ENCODE measurements around the gene USH1C. TPM values are rescaled to one million over a fixed set of nuclear protein-coding genes. Genes with fewer than 3 reads are reported as not detected.

Gene USH1C
- total RNA-seq, 1 donor from 2014 or later = not detected

DNA sequence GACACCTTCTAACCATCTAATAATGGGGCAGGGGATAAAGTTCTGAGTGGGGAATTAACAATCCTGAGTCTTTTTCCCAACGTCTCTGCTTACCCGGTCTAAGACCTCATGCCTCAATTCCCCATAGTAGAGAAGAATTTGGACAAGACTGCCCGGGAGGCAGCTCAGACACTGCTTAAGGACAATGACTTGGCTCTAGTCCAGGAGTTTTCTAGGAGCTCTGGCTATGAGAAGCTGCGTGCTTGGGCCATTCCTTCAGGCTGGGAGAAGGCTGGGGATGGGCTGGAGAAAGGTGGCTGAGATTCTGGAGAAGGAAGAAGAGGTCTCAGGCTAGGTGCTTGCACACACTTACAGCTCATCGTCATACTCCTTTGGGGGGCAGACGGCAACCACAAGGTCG lies 47.8 kb downstream of the USH1C start:
- intact Hi-C loops (cut with micrococcal nuclease) = no loop called here
- Mint-ChIP-seq H3K4me3 (ENCODE audit: low read depth) (no peak overlapping the region), H3K36me3 (ENCODE audit: low read depth) (no peaks in the 10 kb centered on the region), H3K27ac (no peak overlapping the region), H3K4me1 (ENCODE audit: low read depth) (no peaks in the 10 kb centered on the region), H3K27me3 (ENCODE audit: low read depth) (peaks cover 4% of the 10 kb centered on the region), H3K9me3 (no peaks in the 10 kb centered on the region)
- no peak for DNase-seq (ENCODE audit: low spot score)

DNA sequence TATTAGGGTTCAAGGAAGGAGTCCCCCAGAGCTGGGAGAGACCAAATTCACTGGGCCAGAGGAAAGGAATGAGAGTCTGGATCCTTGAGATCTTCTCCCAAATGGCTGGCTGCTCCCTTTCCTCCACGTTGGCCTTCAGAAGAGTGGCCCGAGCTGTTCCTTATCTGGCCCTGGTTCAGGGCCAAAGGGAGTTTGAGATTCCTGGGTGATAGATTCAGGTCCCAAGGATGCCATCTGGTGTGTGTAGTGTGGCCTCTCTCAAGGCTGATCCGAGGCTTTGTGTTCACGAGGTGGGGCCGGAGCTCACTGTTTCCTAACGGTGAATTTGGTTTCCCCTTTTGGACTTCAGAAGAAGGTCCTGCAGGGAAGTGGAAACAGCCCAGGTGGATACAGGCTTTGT lies 50.2 kb downstream of the USH1C start:
- intact Hi-C loops (cut with micrococcal nuclease) = no loop called here
- Mint-ChIP-seq H3K27ac (no peak overlapping the region), H3K4me1 (ENCODE audit: low read depth) (no peaks in the 10 kb centered on the region), H3K4me3 (ENCODE audit: low read depth) (no peak overlapping the region), H3K36me3 (ENCODE audit: low read depth) (no peaks in the 10 kb centered on the region), H3K9me3 (no peaks in the 10 kb centered on the region), H3K27me3 (ENCODE audit: low read depth) (peaks cover 8% of the 10 kb centered on the region)
- DNase-seq (ENCODE audit: low spot score) = no peak

DNA sequence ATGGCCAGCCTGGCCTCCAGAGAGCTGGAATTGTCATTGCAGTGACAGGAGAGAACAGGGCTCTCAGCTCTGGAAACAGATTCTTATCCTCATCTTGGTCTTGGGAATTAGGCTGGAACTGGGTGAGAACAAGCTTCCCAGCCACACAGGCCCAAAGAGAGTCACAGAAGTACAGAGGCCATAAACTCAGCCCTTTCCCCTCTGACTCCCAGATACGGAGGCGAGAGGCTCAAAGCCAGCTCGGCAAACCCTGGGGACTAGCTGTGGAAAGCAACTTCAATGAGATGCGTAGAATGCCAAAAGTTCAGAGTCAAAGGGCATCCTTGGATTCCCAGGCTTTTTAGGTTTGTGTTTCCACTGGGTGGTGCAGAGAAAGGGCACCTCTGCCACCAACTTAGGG lies 53.3 kb downstream of the USH1C start:
- no peaks in the 10 kb centered on the region for H3K4me1 Mint-ChIP-seq (ENCODE audit: low read depth)
- intact Hi-C loops (cut with micrococcal nuclease) = no loop called here
- no peaks in the 10 kb centered on the region for H3K36me3 Mint-ChIP-seq (ENCODE audit: low read depth)
- DNase-seq (ENCODE audit: low spot score) = no peak
- H3K4me3 Mint-ChIP-seq (ENCODE audit: low read depth) = no peak overlapping the region
- no peaks in the 10 kb centered on the region for H3K9me3 Mint-ChIP-seq
- H3K27ac Mint-ChIP-seq = no peak overlapping the region
- H3K27me3 Mint-ChIP-seq (ENCODE audit: low read depth) = peaks cover 24% of the 10 kb centered on the region

DNA sequence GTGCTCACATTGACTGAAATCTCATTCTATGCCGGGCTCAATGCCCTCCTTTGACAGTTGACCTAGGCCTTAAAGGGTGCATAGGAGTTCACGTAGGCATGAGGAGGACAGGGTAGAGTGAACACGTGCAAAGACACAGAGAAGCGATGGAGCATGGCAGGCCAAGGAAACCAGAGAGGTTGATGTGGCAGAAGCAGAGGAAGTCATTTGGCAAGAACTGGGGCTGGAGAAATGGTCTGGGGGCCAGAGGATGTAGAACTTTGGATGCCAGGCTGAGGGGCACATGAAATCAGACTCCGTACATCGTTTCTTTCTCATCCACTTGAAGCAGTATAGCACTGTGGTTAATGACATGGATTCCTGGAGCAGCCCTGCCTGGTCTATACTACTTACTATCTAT lies 54.0 kb downstream of the USH1C start:
- Mint-ChIP-seq H3K36me3 (ENCODE audit: low read depth) (no peaks in the 10 kb centered on the region), H3K4me3 (ENCODE audit: low read depth) (no peak overlapping the region), H3K9me3 (no peaks in the 10 kb centered on the region), H3K27me3 (ENCODE audit: low read depth) (peaks cover 26% of the 10 kb centered on the region), H3K4me1 (ENCODE audit: low read depth) (no peaks in the 10 kb centered on the region), H3K27ac (no peak overlapping the region)
- intact Hi-C loops (cut with micrococcal nuclease) = no loop called here
- no peak for DNase-seq (ENCODE audit: low spot score)

DNA sequence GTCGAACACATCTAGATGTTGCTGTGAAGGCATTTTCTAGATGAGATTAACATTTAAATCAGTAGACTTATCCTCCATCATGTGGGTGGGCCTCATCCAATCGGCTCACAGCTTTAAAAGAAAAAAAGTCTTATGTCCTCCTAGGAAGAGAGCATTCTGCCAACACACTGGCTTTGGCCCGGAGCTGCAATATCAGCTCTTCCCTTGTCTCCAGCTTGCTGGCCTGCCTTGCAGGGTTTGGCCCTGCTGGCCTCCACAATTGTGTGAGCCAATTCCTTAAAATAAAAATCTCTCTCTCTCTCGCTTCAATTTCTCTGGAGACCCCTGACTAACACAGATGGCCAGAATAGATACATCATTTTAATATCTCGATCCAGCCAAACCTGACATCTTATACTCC lies 54.5 kb downstream of the USH1C start:
- peaks cover 26% of the 10 kb centered on the region for H3K27me3 Mint-ChIP-seq (ENCODE audit: low read depth)
- no peaks in the 10 kb centered on the region for H3K9me3 Mint-ChIP-seq
- DNase-seq (ENCODE audit: low spot score) = no peak
- no peaks in the 10 kb centered on the region for H3K4me1 Mint-ChIP-seq (ENCODE audit: low read depth)
- no peaks in the 10 kb centered on the region for H3K36me3 Mint-ChIP-seq (ENCODE audit: low read depth)
- intact Hi-C loops (cut with micrococcal nuclease) = no loop called here
- H3K27ac Mint-ChIP-seq = no peak overlapping the region
- no peak overlapping the region for H3K4me3 Mint-ChIP-seq (ENCODE audit: low read depth)

DNA sequence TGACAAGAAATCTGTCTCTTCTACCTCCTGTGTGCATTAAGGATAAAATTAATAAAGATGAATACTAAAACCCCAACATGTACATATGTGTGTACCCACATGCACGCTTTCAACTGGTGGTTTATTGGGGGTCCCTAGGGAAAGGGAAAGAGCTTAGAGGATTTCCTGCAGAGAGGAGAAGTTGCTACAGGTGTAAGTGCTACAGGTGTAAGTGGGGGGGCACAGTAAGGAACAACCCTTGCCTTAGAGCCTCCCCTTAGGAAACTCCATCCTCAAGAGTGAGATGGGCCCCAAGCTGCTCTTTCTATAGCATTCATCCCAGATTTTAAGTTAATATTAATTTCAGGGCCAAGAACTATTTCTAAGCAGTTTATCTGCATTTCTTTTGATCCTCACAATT lies 55.7 kb downstream of the USH1C start:
- Mint-ChIP-seq H3K4me1 (ENCODE audit: low read depth) (no peaks in the 10 kb centered on the region), H3K36me3 (ENCODE audit: low read depth) (no peaks in the 10 kb centered on the region), H3K27me3 (ENCODE audit: low read depth) (peaks cover 29% of the 10 kb centered on the region), H3K9me3 (peaks cover 3% of the 10 kb centered on the region), H3K4me3 (ENCODE audit: low read depth) (no peak overlapping the region), H3K27ac (no peak overlapping the region)
- intact Hi-C loops (cut with micrococcal nuclease) = no loop called here
- DNase-seq (ENCODE audit: low spot score) = no peak

DNA sequence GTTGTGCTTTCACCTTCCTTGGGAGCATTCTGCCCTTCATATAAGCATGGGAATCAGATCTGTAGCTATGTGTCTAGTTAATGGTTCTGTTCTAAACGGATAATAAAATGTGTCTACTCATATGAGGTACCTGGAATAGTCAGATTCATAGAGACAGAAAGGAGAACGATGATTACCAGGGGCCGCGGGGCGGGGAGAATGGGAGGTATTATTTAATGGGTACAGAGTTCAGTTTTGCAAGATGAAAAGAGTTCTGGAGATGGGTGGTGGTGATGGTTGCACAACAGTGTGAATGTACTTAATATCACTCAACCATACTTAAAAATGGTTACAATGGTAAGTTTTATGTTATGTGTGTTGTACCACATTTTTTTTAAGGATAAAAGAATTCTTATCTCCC lies 57.6 kb downstream of the USH1C start:
- peaks cover 5% of the 10 kb centered on the region for H3K9me3 Mint-ChIP-seq
- H3K27ac Mint-ChIP-seq = no peak overlapping the region
- no peaks in the 10 kb centered on the region for H3K36me3 Mint-ChIP-seq (ENCODE audit: low read depth)
- DNase-seq (ENCODE audit: low spot score) = no peak
- peaks cover 31% of the 10 kb centered on the region for H3K27me3 Mint-ChIP-seq (ENCODE audit: low read depth)
- intact Hi-C loops (cut with micrococcal nuclease) = no loop called here
- H3K4me1 Mint-ChIP-seq (ENCODE audit: low read depth) = no peaks in the 10 kb centered on the region
- H3K4me3 Mint-ChIP-seq (ENCODE audit: low read depth) = no peak overlapping the region

DNA sequence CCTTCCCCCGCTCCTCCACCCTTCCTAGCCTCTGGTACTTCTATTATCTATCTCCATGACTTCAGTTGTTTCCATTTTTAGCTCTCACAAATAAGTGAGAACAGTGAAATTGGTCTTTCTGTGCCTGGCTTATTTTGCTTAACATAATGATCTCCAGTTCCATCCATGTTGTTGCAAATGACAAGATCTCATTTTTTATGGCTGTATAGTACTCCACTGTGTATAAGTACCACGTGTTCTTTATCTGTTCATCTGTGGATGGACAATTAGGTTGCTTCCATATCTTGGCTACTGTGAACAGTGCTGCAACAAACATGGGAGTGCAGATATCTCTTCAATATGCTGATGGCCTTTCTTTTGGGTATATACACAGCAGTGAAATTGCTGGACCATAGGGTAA lies 60.7 kb downstream of the USH1C start:
- intact Hi-C loops (cut with micrococcal nuclease) = no loop called here
- DNase-seq (ENCODE audit: low spot score) = no peak
- no peaks in the 10 kb centered on the region for H3K36me3 Mint-ChIP-seq (ENCODE audit: low read depth)
- H3K27me3 Mint-ChIP-seq (ENCODE audit: low read depth) = peaks cover 42% of the 10 kb centered on the region
- H3K4me3 Mint-ChIP-seq (ENCODE audit: low read depth) = no peak overlapping the region
- no peaks in the 10 kb centered on the region for H3K4me1 Mint-ChIP-seq (ENCODE audit: low read depth)
- no peak overlapping the region for H3K27ac Mint-ChIP-seq
- peaks cover 5% of the 10 kb centered on the region for H3K9me3 Mint-ChIP-seq

DNA sequence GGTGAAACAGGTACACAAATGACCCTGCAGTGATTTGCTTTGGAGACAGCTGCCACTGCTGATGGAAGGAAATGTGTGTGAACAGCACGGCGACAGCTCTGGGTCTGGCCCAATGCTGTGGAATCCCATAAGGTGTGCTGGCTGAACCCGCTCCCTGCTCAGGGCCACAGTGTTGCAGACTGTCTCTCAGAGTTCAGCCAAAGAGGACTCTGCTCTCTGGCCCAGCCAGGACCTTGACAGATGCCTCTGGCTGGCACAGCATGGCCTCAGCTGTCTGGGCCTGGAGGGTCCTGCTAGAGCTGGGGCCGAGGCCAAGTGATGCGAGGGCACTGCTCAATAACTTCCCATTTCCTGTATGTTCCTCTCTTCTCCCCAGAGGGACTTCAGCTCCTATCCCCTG lies 62.3 kb downstream of the USH1C start:
- Mint-ChIP-seq H3K36me3 (ENCODE audit: low read depth) (no peaks in the 10 kb centered on the region), H3K4me3 (ENCODE audit: low read depth) (no peak overlapping the region), H3K9me3 (peaks cover 5% of the 10 kb centered on the region), H3K4me1 (ENCODE audit: low read depth) (no peaks in the 10 kb centered on the region), H3K27ac (no peak overlapping the region), H3K27me3 (ENCODE audit: low read depth) (peaks cover 49% of the 10 kb centered on the region)
- intact Hi-C loops (cut with micrococcal nuclease) = no loop called here
- DNase-seq (ENCODE audit: low spot score) = no peak

DNA sequence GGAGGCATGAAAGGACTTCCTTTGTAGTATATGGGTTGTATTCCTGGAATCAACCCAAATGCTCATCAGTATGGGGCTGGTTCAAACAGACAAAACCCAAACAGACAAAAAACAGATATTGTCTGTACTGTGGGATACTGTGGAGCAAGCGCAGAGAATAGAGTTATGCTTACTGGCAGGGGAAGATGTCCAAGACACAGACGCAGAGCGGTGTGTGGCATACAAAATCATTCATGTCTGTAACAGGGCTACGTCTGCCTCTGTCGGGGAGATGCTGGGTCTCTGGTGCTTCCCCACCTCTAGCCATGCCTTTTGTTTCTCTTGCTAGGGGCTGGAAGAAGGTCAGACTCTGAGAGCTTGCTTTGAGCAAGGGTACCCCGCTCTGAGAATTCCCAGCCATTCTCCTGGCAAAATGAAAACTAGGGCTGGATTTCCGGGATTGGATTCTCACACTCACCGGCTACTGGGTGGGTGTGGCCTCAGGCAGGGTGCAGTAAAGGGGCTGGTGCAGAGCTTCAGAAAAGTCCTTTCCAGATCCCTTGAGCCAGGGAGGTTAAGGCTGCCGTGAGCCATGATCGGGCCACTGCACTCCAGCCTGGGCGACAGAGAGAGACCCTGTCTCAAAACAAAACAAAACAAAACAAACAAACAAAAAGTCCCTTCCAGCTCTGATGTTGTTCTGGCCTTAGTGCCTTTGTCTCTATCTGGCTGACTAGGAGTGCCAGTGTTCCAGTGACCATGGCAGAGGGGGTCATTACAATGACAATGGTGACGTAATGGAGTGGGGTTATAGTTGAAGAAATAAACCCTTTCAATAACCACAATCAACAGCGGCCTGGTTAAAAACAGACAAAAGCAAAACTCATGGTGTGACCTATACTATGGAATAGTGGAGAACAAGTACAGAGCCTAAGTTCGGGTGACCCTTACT lies 64.7 kb downstream of the USH1C start:
- H3K4me3 Mint-ChIP-seq (ENCODE audit: low read depth) = no peak overlapping the region
- intact Hi-C loops (cut with micrococcal nuclease) = no loop called here
- H3K9me3 Mint-ChIP-seq = peaks cover 5% of the 10 kb centered on the region
- peaks cover 63% of the 10 kb centered on the region for H3K27me3 Mint-ChIP-seq (ENCODE audit: low read depth)
- no peaks in the 10 kb centered on the region for H3K36me3 Mint-ChIP-seq (ENCODE audit: low read depth)
- H3K4me1 Mint-ChIP-seq (ENCODE audit: low read depth) = no peaks in the 10 kb centered on the region
- no peak for DNase-seq (ENCODE audit: low spot score)
- H3K27ac Mint-ChIP-seq = no peak overlapping the region

DNA sequence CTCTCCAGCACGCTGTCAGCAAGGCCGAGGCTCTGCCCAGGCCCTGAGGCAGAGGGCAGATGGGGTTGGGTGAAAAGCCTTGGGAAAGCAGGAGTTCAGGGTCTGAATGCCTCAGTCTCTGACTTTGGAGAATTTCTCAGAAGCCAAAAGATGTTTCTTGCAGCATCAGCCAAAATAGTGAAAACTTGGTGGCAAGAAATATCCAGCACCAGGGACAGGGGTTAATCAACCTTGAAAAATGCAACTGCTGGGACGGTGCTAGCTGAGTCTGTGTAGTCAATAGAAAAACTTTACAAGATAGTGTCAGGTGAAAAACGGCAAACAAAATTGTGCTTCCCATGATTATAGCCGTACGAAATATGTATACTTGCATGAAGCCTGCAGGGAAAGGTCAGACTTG lies 66.1 kb downstream of the USH1C start:
- Mint-ChIP-seq H3K4me1 (ENCODE audit: low read depth) (no peaks in the 10 kb centered on the region), H3K36me3 (ENCODE audit: low read depth) (no peaks in the 10 kb centered on the region), H3K27ac (no peak overlapping the region), H3K27me3 (ENCODE audit: low read depth) (peaks cover 71% of the 10 kb centered on the region), H3K4me3 (ENCODE audit: low read depth) (no peak overlapping the region), H3K9me3 (no peaks in the 10 kb centered on the region)
- intact Hi-C loops (cut with micrococcal nuclease) = no loop called here
- DNase-seq (ENCODE audit: low spot score) = no peak

DNA sequence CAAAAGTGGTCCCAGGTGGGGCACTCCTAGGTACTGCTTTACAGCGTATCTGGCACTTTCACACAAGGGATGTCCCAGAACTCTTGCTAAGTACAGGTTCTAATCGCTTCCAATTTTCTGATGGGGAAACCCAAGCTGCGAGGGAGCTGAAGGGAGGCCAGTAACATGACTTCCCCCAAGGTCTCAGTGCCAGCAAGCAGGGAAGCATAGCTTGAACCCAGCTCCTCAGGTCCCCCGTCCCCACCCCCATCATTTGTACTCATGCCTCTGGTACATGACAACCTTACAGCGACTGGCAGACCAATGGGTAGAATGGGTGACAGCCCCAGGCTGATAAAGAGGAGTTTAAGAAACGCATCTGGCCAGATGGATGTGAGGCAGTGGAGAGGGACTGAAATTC lies 66.9 kb downstream of the USH1C start:
- Mint-ChIP-seq H3K36me3 (ENCODE audit: low read depth) (no peaks in the 10 kb centered on the region), H3K9me3 (no peaks in the 10 kb centered on the region), H3K27me3 (ENCODE audit: low read depth) (peaks cover 78% of the 10 kb centered on the region), H3K27ac (no peak overlapping the region), H3K4me1 (ENCODE audit: low read depth) (no peaks in the 10 kb centered on the region), H3K4me3 (ENCODE audit: low read depth) (no peak overlapping the region)
- intact Hi-C loops (cut with micrococcal nuclease) = no loop called here
- no peak for DNase-seq (ENCODE audit: low spot score)

DNA sequence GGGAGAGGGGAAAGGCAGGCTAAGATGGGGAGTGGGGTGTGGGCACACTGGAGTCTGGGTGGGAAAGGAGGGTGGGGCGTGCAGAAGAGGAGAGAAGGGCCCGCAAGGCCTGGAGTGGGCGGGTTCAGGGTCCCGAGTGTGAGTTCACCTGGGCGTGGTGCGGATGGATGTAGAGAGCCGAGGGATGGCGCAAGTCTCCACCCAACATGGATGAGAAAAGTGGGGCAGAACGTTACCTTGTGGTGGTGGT lies 67.2 kb downstream of the USH1C start:
- Mint-ChIP-seq H3K9me3 (no peaks in the 10 kb centered on the region), H3K27me3 (ENCODE audit: low read depth) (peaks cover 79% of the 10 kb centered on the region)
- intact Hi-C loops (cut with micrococcal nuclease) = no loop called here

More for the DNA sequence above, 67.2 kb downstream of the USH1C start:
- no peaks in the 10 kb centered on the region for H3K4me1 Mint-ChIP-seq (ENCODE audit: low read depth)
- H3K27ac Mint-ChIP-seq = no peak overlapping the region
- H3K36me3 Mint-ChIP-seq (ENCODE audit: low read depth) = no peaks in the 10 kb centered on the region
- no peak overlapping the region for H3K4me3 Mint-ChIP-seq (ENCODE audit: low read depth)
- DNase-seq (ENCODE audit: low spot score) = no peak

All from activated T-helper 2 cell treated with anti-CD3 and anti-CD28 coated beads, Interferon-gamma antibody, Interleukin-2, Interleukin-4, amounts not matched to agents 10 μg/mL and 5 μg/mL and 100 μg/mL, durations not matched to agents 14 hours and 24 hours and 36 hours (primary cell).